ENCODE data around the gene SNRNP25. TPM values are rescaled to one million over a fixed set of nuclear protein-coding genes. Genes with fewer than 3 reads are reported as not detected.

Gene SNRNP25
- total and polyA plus RNA-seq, 4 donors: 15.1 to 22.2 (median 17.7) TPM

- no peak for TF ChIP-seq TAF1 (conservative IDR thresholded peaks at IDR 0.05)
- TF ChIP-seq EGR1 (IDR thresholded peaks at IDR 0.05; ENCODE audit: low read depth in 2 of 2): no peak
- no peak for TF ChIP-seq FOXA2 (IDR thresholded peaks at IDR 0.05)
- no peak for TF ChIP-seq ATF3 (IDR thresholded peaks at IDR 0.05)
- TF ChIP-seq FOXA1 (IDR thresholded peaks at IDR 0.05): no peak
- TF ChIP-seq, protein P1, sequence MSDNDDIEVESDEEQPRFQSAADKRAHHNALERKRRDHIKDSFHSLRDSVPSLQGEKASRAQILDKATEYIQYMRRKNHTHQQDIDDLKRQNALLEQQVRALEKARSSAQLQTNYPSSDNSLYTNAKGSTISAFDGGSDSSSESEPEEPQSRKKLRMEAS (IDR thresholded peaks at IDR 0.05): no peak
- no peak for TF ChIP-seq SP1 (IDR thresholded peaks at IDR 0.05)
- TF ChIP-seq YY1 (IDR thresholded peaks at IDR 0.05): no peak
- no peak for TF ChIP-seq JUND (IDR thresholded peaks at IDR 0.05)
- TF ChIP-seq HNF4A (conservative IDR thresholded peaks at IDR 0.05): no peak
- TF ChIP-seq RAD21 (IDR thresholded peaks at IDR 0.05): no peak
- no peak for TF ChIP-seq GABPA (IDR thresholded peaks at IDR 0.05 in 1 of 2, conservative IDR thresholded peaks at IDR 0.05 in 1 of 2)
- TF ChIP-seq NR2F2 (IDR thresholded peaks at IDR 0.05): no peak
- no peak for TF ChIP-seq ZBTB33 (IDR thresholded peaks at IDR 0.05)
- no peak for TF ChIP-seq HNF4G (IDR thresholded peaks at IDR 0.05)
- TF ChIP-seq, protein P2, sequence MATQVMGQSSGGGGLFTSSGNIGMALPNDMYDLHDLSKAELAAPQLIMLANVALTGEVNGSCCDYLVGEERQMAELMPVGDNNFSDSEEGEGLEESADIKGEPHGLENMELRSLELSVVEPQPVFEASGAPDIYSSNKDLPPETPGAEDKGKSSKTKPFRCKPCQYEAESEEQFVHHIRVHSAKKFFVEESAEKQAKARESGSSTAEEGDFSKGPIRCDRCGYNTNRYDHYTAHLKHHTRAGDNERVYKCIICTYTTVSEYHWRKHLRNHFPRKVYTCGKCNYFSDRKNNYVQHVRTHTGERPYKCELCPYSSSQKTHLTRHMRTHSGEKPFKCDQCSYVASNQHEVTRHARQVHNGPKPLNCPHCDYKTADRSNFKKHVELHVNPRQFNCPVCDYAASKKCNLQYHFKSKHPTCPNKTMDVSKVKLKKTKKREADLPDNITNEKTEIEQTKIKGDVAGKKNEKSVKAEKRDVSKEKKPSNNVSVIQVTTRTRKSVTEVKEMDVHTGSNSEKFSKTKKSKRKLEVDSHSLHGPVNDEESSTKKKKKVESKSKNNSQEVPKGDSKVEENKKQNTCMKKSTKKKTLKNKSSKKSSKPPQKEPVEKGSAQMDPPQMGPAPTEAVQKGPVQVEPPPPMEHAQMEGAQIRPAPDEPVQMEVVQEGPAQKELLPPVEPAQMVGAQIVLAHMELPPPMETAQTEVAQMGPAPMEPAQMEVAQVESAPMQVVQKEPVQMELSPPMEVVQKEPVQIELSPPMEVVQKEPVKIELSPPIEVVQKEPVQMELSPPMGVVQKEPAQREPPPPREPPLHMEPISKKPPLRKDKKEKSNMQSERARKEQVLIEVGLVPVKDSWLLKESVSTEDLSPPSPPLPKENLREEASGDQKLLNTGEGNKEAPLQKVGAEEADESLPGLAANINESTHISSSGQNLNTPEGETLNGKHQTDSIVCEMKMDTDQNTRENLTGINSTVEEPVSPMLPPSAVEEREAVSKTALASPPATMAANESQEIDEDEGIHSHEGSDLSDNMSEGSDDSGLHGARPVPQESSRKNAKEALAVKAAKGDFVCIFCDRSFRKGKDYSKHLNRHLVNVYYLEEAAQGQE (IDR thresholded peaks at IDR 0.05): no peak
- no peak overlapping the region for H3K4me3 ChIP-seq (ENCODE audit: low read depth in 1 of 3, low read length in 3 of 3)
- DNase-seq (ENCODE audit: low spot score): no peak
- 92% methylated on average over 11 of the region's 11 CpGs for WGBS
- no peaks in the 10 kb centered on the region for H3K9me3 ChIP-seq (ENCODE audit: control insufficient read depth in 4 of 4, low read length in 3 of 4)
- no peak overlapping the region for H3K27ac ChIP-seq (ENCODE audit: low read depth in 1 of 2, low read length in 2 of 2)
- H3K4me1 ChIP-seq (ENCODE audit: control insufficient read depth in 4 of 4, insufficient read depth in 4 of 4, low read length in 3 of 4): peaks cover 0 to 9% (median 2%) of the 10 kb centered on the region in 4 donors
- no peak overlapping the region for H3K9ac ChIP-seq (ENCODE audit: low read depth in 1 of 2, low read length in 2 of 2)
- H3K36me3 ChIP-seq (ENCODE audit: control insufficient read depth in 4 of 4, insufficient read depth in 3 of 4, low read depth in 1 of 4, low read length in 3 of 4): peaks cover 4 to 36% (median 9%) of the 10 kb centered on the region in 4 donors
- H3K27me3 ChIP-seq (ENCODE audit: control insufficient read depth in 4 of 4, insufficient read depth in 4 of 4, low read length in 3 of 4): no peaks in the 10 kb centered on the region
These were observed 6.5 kb downstream of the SNRNP25 start for GRCh38 chr16:60166-60565.

DNA sequence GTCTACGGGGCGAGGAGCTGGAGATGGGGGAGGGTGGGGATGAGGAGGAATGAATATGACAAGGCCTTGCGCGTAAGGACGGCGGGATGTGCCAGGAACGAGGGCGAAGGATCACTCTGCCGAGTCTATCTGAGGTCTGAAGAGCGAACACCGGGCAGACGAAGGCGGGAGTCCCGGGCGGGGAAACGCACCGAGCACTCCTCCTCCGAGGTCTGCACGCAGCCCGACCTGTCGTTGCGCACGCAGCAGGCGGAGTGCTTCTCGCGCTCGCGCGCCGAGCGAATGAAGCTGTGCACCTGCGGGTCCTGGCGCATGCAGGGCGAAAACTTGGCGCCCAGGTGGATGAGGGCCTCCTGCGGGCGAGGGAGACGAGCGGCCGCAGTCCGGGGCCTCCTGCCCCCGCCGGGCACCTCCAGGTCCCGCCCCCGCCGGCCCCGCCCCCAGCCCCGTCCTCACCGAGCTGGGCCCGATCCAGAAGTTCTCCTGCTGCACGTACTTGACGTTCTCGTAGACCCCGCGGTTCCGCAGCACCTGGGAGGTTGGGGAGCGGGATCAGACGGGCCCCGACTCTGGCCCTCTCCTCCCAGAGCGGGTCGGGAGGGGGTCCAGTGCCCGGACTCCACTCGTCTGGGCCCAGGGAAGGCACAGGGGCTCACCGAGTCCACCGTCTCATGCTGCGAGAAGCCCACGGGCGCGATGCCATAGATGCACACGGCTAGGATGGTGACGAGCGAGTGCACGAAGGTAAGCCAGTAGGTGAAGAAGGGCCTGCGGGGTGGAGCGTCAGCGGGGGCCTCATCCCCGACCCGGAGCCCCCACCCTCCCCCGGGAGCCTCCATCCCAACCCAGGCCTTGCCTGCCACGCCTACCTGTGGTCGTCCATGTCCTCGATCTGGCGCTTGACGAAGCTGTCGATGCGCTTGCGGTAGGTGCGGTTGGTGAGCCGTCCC, 7.6 kb downstream of the SNRNP25 start:
- WGBS: 90% methylated on average over 89 of the region's 89 CpGs

More for the DNA sequence above, 7.6 kb downstream of the SNRNP25 start:
- Histone ChIP-seq H3K27me3 (ENCODE audit: control insufficient read depth in 4 of 4, insufficient read depth in 4 of 4, low read length in 3 of 4) (no peaks in the 10 kb centered on the region), H3K27ac (ENCODE audit: low read depth in 1 of 2, low read length in 2 of 2) (no peak overlapping the region), H3K36me3 (ENCODE audit: control insufficient read depth in 4 of 4, insufficient read depth in 3 of 4, low read depth in 1 of 4, low read length in 3 of 4) (peaks cover 2 to 29% (median 4%) of the 10 kb centered on the region in 4 donors), H3K9ac (ENCODE audit: low read depth in 1 of 2, low read length in 2 of 2) (no peak overlapping the region), H3K4me1 (ENCODE audit: control insufficient read depth in 4 of 4, insufficient read depth in 4 of 4, low read length in 3 of 4) (peaks cover 2 to 15% (median 5%) of the 10 kb centered on the region in 4 donors), H3K9me3 (ENCODE audit: control insufficient read depth in 4 of 4, low read length in 3 of 4) (no peaks in the 10 kb centered on the region), H3K4me3 (ENCODE audit: low read depth in 1 of 3, low read length in 3 of 3) (no peak overlapping the region)
- no peak for DNase-seq (ENCODE audit: low spot score)
- TF ChIP-seq, protein P1 (IDR thresholded peaks at IDR 0.05): no peak
- TF ChIP-seq JUND (IDR thresholded peaks at IDR 0.05) (no peak), YY1 (IDR thresholded peaks at IDR 0.05) (no peak), EGR1 (IDR thresholded peaks at IDR 0.05; ENCODE audit: low read depth in 2 of 2) (no peak), FOXA1 (IDR thresholded peaks at IDR 0.05) (no peak)
- TF ChIP-seq, protein P2 (IDR thresholded peaks at IDR 0.05): no peak
- TF ChIP-seq, protein P3, sequence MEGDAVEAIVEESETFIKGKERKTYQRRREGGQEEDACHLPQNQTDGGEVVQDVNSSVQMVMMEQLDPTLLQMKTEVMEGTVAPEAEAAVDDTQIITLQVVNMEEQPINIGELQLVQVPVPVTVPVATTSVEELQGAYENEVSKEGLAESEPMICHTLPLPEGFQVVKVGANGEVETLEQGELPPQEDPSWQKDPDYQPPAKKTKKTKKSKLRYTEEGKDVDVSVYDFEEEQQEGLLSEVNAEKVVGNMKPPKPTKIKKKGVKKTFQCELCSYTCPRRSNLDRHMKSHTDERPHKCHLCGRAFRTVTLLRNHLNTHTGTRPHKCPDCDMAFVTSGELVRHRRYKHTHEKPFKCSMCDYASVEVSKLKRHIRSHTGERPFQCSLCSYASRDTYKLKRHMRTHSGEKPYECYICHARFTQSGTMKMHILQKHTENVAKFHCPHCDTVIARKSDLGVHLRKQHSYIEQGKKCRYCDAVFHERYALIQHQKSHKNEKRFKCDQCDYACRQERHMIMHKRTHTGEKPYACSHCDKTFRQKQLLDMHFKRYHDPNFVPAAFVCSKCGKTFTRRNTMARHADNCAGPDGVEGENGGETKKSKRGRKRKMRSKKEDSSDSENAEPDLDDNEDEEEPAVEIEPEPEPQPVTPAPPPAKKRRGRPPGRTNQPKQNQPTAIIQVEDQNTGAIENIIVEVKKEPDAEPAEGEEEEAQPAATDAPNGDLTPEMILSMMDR (IDR thresholded peaks at IDR 0.05; ENCODE audit: low read depth, low read length, missing input control): no peak

All from liver (tissue), 9 donors.